Stimulated activated naive B cell treated with anti-CD40 and anti-IgM and Interleukin-4, amounts not matched to agents 10 μg/mL and 1 μg/mL and 100 μg/mL, for 72 hours (primary cell): ENCODE measurements around the gene UBE2H.
"Not testable (repeated sequence)": the region's sequence is repeated elsewhere in the genome, so short reads cannot be mapped to it uniquely, and the experiment has no call there.

ENCODE experiments used
- ATAC-seq, 2 donors: fragments of 150-1000 bp; cut with Tn5 transposase; replicated peaks; 2 replicates each; pipeline ENCODE4 v1.10.0; 2021; ENCODE audit warnings: moderate library complexity in 1 of 2
- DNase-seq: peaks from one replicate; pipeline ENCODE4 v3.0.0; 2021
- H3K27ac Mint-ChIP-seq: one replicate; pipeline ENCODE4 v1.8.0; 2022; ENCODE audit warnings: mild to moderate bottlenecking, mixed read lengths
- H3K27me3 Mint-ChIP-seq, 2 donors: one replicate each; pipeline ENCODE4 v1.8.0; 2022; ENCODE audit warnings: mixed read lengths in 2 of 2
- H3K36me3 Mint-ChIP-seq, 2 donors: one replicate each; pipeline ENCODE4 v1.8.0; 2022; ENCODE audit warnings: mixed read lengths in 2 of 2, mild to moderate bottlenecking in 1 of 2
- H3K4me1 Mint-ChIP-seq, 2 donors: one replicate each; pipeline ENCODE4 v1.8.0; 2022; ENCODE audit warnings: mixed read lengths in 2 of 2, mild to moderate bottlenecking in 1 of 2
- H3K4me3 Mint-ChIP-seq, 2 donors: one replicate each; pipeline ENCODE4 v1.8.0; 2022; ENCODE audit warnings: mild to moderate bottlenecking in 2 of 2, mixed read lengths in 2 of 2, moderate library complexity in 1 of 2
- H3K9me3 Mint-ChIP-seq, 2 donors: one replicate each; pipeline ENCODE4 v1.8.0; 2022; ENCODE audit warnings: mixed read lengths in 2 of 2, mild to moderate bottlenecking in 1 of 2

UBE2H gene

GRCh38 chr7:129864676-129865075 is 88.1 kb downstream of the UBE2H start:
- H3K4me3 Mint-ChIP-seq = not testable (repeated sequence)
- H3K4me1 Mint-ChIP-seq = peaks cover 41 to 48% of the 10 kb centered on the region in 2 donors

GRCh38 chr7:129864042-129864441 is 88.7 kb downstream of the UBE2H start:
- H3K27me3 Mint-ChIP-seq = no peaks in the 10 kb centered on the region
- H3K9me3 Mint-ChIP-seq = no peaks in the 10 kb centered on the region
- H3K4me3 Mint-ChIP-seq = no peak overlapping the region
- peaks cover 42 to 55% of the 10 kb centered on the region in 2 donors for H3K4me1 Mint-ChIP-seq
- DNase-seq (no peak), ATAC-seq (no peak)
- H3K36me3 Mint-ChIP-seq = peaks cover 7 to 9% of the 10 kb centered on the region in 2 donors
- H3K27ac Mint-ChIP-seq = no peak overlapping the region

More at GRCh38 chr7:129864676-129865075, 88.1 kb downstream of the UBE2H start:
- ATAC-seq, H3K27me3 Mint-ChIP-seq, H3K9me3 Mint-ChIP-seq, H3K27ac Mint-ChIP-seq, DNase-seq: not testable (repeated sequence)
- peaks cover 10 to 13% of the 10 kb centered on the region in 2 donors for H3K36me3 Mint-ChIP-seq

GRCh38 chr7:129862682-129863081 is 90.1 kb downstream of the UBE2H start:
- peak; percentile 31 to 44 for ATAC-seq
- Mint-ChIP-seq H3K4me1 (peaks cover 44 to 58% of the 10 kb centered on the region in 2 donors), H3K36me3 (peaks cover 1 to 4% of the 10 kb centered on the region in 2 donors), H3K27ac (peak overlapping the region; percentile 2), H3K9me3 (no peaks in the 10 kb centered on the region), H3K4me3 (peak overlapping the region in 1 of 2 donors; percentile 12), H3K27me3 (no peaks in the 10 kb centered on the region)
- peak; percentile 1 for DNase-seq

GRCh38 chr7:129860784-129861183 is 92.0 kb downstream of the UBE2H start:
- H3K4me3 Mint-ChIP-seq, ATAC-seq, DNase-seq, H3K27me3 Mint-ChIP-seq, H3K9me3 Mint-ChIP-seq: not testable (repeated sequence)
- H3K36me3 Mint-ChIP-seq = peaks cover 8 to 12% of the 10 kb centered on the region in 2 donors
- H3K4me1 Mint-ChIP-seq = peaks cover 45 to 54% of the 10 kb centered on the region in 2 donors
- peak overlapping the region; percentile 53 for H3K27ac Mint-ChIP-seq

DNA sequence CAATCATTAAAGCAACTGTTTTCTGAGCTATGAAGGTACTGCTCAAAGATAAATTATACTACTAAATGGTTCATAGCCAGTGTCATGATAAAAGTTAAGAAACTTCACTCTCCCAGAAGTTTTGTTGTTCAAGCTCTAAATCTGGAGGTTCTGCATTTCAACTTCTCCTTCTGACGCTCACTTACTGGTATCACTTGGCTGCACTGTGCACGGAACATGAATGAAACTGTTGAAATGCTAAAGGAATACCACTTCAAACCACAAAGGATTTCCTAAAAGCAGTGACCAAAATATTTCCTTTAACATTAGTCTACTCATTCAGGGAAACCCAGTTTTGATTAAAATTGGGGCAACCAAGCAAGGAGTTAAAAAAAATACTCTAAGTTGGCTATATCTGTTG is 93.6 kb downstream of the UBE2H start:
- peak; percentile 11 for DNase-seq
- ATAC-seq = peak; percentile 88 to 89
- no peaks in the 10 kb centered on the region for H3K9me3 Mint-ChIP-seq
- H3K27me3 Mint-ChIP-seq = no peaks in the 10 kb centered on the region
- H3K4me1 Mint-ChIP-seq = peaks cover 43 to 54% of the 10 kb centered on the region in 2 donors
- peaks cover 8 to 14% of the 10 kb centered on the region in 2 donors for H3K36me3 Mint-ChIP-seq
- peak overlapping the region; percentile 76 for H3K27ac Mint-ChIP-seq
- H3K4me3 Mint-ChIP-seq = peak overlapping the region in 1 of 2 donors; percentile 1

DNA sequence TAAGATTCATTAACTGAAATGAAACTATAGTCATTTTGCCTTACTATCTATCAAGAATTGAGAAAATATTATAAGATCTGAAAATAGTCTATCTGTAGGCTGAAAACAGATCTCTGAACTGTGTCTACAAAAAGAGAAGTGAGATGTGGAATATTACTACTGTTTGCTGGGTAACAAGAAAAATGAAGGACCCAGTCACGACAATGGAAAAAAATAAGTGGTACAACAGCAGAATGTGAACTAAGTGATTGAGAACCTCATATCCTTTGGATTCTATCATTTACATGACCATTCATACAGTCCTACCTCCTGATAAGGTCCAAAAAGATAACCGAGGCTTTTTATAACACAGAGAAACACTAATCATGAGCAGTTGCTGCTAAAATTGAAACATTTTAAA is 94.3 kb downstream of the UBE2H start:
- Mint-ChIP-seq H3K27ac (peak overlapping the region; percentile 76), H3K27me3 (no peaks in the 10 kb centered on the region), H3K4me3 (peak overlapping the region in 1 of 2 donors; percentile 36), H3K9me3 (no peaks in the 10 kb centered on the region), H3K36me3 (peaks cover 8 to 14% of the 10 kb centered on the region in 2 donors), H3K4me1 (peaks cover 38 to 49% of the 10 kb centered on the region in 2 donors)
- DNase-seq (no peak), ATAC-seq (peak; percentile 50 to 55)

DNA sequence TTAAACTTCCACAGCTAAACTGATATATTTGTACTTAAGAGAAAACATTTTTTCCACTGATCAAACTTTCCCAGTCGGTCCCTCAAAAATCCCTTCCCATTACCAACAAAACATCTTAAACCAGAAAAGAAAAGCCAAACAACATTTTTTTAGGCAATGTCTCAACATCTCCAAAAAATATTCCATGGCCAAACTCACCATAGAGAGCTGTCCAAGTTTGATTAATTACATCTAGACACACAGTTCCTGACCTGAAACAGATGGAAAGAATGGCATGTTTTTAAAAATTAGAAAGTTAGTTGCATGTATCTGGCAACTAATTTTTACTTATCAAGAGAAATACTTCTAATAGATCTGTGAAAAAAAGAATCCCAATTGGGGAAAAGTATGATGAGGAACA is 95.4 kb downstream of the UBE2H start:
- Mint-ChIP-seq H3K4me3 (no peak overlapping the region), H3K27me3 (no peaks in the 10 kb centered on the region), H3K36me3 (peaks cover 10 to 14% of the 10 kb centered on the region in 2 donors), H3K9me3 (no peaks in the 10 kb centered on the region), H3K4me1 (peaks cover 27 to 37% of the 10 kb centered on the region in 2 donors), H3K27ac (peak overlapping the region; percentile 4)
- ATAC-seq (no peak), DNase-seq (no peak)

GRCh38 chr7:129855935-129856717 is 96.6 kb downstream of the UBE2H start:
- Mint-ChIP-seq H3K27ac (no peak overlapping the region), H3K9me3 (no peaks in the 10 kb centered on the region), H3K36me3 (peaks cover 10 to 14% of the 10 kb centered on the region in 2 donors), H3K4me1 (peaks cover 22 to 32% of the 10 kb centered on the region in 2 donors), H3K4me3 (no peak overlapping the region), H3K27me3 (no peaks in the 10 kb centered on the region)
- DNase-seq = no peak
- no peak for ATAC-seq

DNA sequence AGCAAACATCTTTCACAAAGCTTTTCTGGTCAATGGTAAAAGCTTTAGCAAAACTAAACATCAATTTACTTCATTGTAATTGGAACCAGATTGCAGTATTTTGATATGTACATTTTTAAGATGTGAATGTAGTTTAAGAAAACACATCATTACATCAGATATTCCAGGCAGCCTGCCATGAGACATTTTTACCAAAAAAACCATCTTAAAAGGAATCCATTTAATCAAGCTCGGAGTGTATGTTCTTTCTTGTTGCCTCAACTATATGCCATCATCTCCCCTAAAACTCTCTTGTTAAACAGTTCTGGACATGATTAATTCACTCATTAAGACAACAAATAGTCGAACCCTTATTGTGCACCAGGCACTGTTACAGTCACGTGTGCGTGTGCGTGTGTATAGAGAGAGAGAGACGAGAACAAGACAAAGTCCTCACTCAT is 97.5 kb downstream of the UBE2H start:
- Mint-ChIP-seq H3K4me3 (no peak overlapping the region), H3K36me3 (peaks cover 10 to 14% of the 10 kb centered on the region in 2 donors), H3K27me3 (no peaks in the 10 kb centered on the region), H3K4me1 (peaks cover 17 to 26% of the 10 kb centered on the region in 2 donors), H3K27ac (no peak overlapping the region), H3K9me3 (no peaks in the 10 kb centered on the region)
- ATAC-seq (no peak), DNase-seq (no peak)

DNA sequence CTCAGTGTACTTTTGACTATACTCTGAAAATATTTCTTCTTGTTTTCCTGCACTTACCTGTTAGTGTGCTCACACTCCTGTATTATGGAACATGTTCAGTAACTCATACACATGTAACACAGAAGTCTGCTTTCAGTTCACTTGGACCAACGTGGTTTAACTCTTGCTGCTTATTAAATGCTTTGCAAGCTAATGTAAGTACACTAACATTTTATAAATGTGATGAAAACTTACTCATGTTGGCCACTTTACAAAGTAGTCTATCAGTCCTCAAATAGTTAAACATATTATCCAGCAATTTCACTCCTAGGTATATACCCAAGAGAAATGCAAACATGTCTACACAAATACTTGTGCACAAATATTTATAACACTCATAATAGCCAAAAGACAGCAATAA is 98.4 kb downstream of the UBE2H start:
- H3K9me3 Mint-ChIP-seq = no peaks in the 10 kb centered on the region
- DNase-seq (no peak), ATAC-seq (no peak)
- peaks cover 10 to 14% of the 10 kb centered on the region in 2 donors for H3K36me3 Mint-ChIP-seq
- H3K27me3 Mint-ChIP-seq = no peaks in the 10 kb centered on the region
- no peak overlapping the region for H3K27ac Mint-ChIP-seq
- peaks cover 13 to 17% of the 10 kb centered on the region in 2 donors for H3K4me1 Mint-ChIP-seq
- H3K4me3 Mint-ChIP-seq = no peak overlapping the region

GRCh38 chr7:129853661-129854268 is 99.0 kb downstream of the UBE2H start:
- no peaks in the 10 kb centered on the region for H3K9me3 Mint-ChIP-seq
- no peak overlapping the region for H3K27ac Mint-ChIP-seq
- no peaks in the 10 kb centered on the region for H3K27me3 Mint-ChIP-seq
- DNase-seq (no peak), ATAC-seq (no peak)
- H3K4me1 Mint-ChIP-seq = peaks cover 9 to 11% of the 10 kb centered on the region in 2 donors
- peaks cover 10 to 14% of the 10 kb centered on the region in 2 donors for H3K36me3 Mint-ChIP-seq
- no peak overlapping the region for H3K4me3 Mint-ChIP-seq

GRCh38 chr7:129851809-129852208 is 101.0 kb downstream of the UBE2H start:
- no peaks in the 10 kb centered on the region for H3K9me3 Mint-ChIP-seq
- H3K27ac Mint-ChIP-seq = no peak overlapping the region
- no peak for ATAC-seq
- H3K4me3 Mint-ChIP-seq = no peak overlapping the region
- H3K27me3 Mint-ChIP-seq = no peaks in the 10 kb centered on the region
- no peak for DNase-seq
- peaks cover 6 to 14% of the 10 kb centered on the region in 2 donors for H3K36me3 Mint-ChIP-seq
- peaks cover 0 to 6% of the 10 kb centered on the region in 2 donors for H3K4me1 Mint-ChIP-seq

DNA sequence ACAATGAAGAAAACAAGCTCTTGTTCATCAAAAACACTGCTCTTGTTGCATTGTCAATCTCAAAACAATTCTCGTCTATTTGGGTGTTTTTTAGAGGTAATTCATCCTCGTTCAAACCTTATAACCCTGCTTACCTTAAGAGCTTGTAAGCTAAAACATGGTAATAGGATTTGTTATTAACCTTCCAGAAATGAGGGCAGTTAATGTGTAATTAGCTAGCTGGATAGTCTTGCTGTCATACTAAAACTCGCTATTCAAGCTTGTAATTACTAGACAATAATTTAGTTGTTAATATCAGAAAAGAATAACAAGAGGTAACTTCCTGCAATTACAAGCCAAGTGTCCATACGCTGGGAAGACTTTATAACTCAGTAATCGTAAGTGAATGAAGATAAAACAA is 101.6 kb downstream of the UBE2H start:
- H3K4me3 Mint-ChIP-seq = no peak overlapping the region
- DNase-seq = no peak
- peaks cover 4 to 11% of the 10 kb centered on the region in 2 donors for H3K36me3 Mint-ChIP-seq
- H3K27ac Mint-ChIP-seq = no peak overlapping the region
- no peak for ATAC-seq
- H3K9me3 Mint-ChIP-seq = no peaks in the 10 kb centered on the region
- peaks cover 3 to 5% of the 10 kb centered on the region in 2 donors for H3K4me1 Mint-ChIP-seq
- no peaks in the 10 kb centered on the region for H3K27me3 Mint-ChIP-seq

DNA sequence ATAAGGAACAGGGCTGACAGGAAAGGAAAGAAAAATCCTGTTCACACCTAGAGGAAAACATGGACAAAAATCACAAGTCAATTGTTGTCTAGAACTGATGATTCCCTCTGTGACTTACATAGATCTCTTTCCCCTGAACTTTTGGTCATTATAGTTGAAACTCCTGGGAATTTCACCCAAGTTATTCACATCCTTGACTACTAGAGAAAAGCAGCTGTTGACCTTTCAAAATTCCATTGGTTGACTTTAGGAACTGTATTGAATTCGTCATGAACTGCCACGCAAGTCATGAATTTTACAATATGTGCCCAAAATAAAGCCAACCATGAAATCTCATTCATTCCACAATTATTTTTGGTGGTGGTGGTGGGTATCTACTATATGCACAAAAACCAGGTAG is 104.3 kb downstream of the UBE2H start:
- ATAC-seq = no peak
- H3K27me3 Mint-ChIP-seq = no peaks in the 10 kb centered on the region
- H3K4me1 Mint-ChIP-seq = peaks cover 3 to 20% of the 10 kb centered on the region in 2 donors
- H3K36me3 Mint-ChIP-seq = peaks cover 3 to 6% of the 10 kb centered on the region in 2 donors
- no peaks in the 10 kb centered on the region for H3K9me3 Mint-ChIP-seq
- no peak overlapping the region for H3K27ac Mint-ChIP-seq
- no peak for DNase-seq
- no peak overlapping the region for H3K4me3 Mint-ChIP-seq

- no peak overlapping the region for H3K4me3 Mint-ChIP-seq
- peaks cover 6 to 20% of the 10 kb centered on the region in 2 donors for H3K4me1 Mint-ChIP-seq
- H3K27ac Mint-ChIP-seq = no peak overlapping the region
- H3K27me3 Mint-ChIP-seq = no peaks in the 10 kb centered on the region
- DNase-seq (no peak), ATAC-seq (peak; percentile 38 to 48)
- H3K36me3 Mint-ChIP-seq = peaks cover 0 to 9% of the 10 kb centered on the region in 2 donors
- no peaks in the 10 kb centered on the region for H3K9me3 Mint-ChIP-seq
Measured at GRCh38 chr7:129845972-129846327, 106.8 kb downstream of the UBE2H start.
